ENCODE measurements around the gene SLC7A4. TPM values are rescaled to one million over a fixed set of nuclear protein-coding genes. Genes with fewer than 3 reads are reported as not detected.

Gene SLC7A4
- total RNA-seq, 1 donor, result 2.2 TPM

- TF ChIP-seq, protein P1, sequence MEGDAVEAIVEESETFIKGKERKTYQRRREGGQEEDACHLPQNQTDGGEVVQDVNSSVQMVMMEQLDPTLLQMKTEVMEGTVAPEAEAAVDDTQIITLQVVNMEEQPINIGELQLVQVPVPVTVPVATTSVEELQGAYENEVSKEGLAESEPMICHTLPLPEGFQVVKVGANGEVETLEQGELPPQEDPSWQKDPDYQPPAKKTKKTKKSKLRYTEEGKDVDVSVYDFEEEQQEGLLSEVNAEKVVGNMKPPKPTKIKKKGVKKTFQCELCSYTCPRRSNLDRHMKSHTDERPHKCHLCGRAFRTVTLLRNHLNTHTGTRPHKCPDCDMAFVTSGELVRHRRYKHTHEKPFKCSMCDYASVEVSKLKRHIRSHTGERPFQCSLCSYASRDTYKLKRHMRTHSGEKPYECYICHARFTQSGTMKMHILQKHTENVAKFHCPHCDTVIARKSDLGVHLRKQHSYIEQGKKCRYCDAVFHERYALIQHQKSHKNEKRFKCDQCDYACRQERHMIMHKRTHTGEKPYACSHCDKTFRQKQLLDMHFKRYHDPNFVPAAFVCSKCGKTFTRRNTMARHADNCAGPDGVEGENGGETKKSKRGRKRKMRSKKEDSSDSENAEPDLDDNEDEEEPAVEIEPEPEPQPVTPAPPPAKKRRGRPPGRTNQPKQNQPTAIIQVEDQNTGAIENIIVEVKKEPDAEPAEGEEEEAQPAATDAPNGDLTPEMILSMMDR (IDR thresholded peaks at IDR 0.05; ENCODE audit: insufficient read depth, low read depth, low read length), result no peak
- no peak for DNase-seq (ENCODE audit: low read depth)
- no peak overlapping the region for H3K4me3 ChIP-seq (ENCODE audit: low read depth, low read length)
Observed at GRCh38 chr22:20999350-21000206, 32.8 kb downstream of the SLC7A4 start.

- no peak overlapping the region for H3K4me3 ChIP-seq (ENCODE audit: low read depth, low read length)
- no peak for DNase-seq (ENCODE audit: low read depth)
- TF ChIP-seq, protein P1 (IDR thresholded peaks at IDR 0.05; ENCODE audit: insufficient read depth, low read depth, low read length), result no peak
Observed at GRCh38 chr22:20998411-20999336, 33.7 kb downstream of the SLC7A4 start.

GRCh38 chr22:20997536-20998257 lies 34.7 kb downstream of the SLC7A4 start:
- DNase-seq (ENCODE audit: low read depth), result no peak
- TF ChIP-seq, protein P1 (IDR thresholded peaks at IDR 0.05; ENCODE audit: insufficient read depth, low read depth, low read length), result no peak
- H3K4me3 ChIP-seq (ENCODE audit: low read depth, low read length), result no peak overlapping the region

- no peak overlapping the region for H3K4me3 ChIP-seq (ENCODE audit: low read depth, low read length)
- TF ChIP-seq, protein P1 (IDR thresholded peaks at IDR 0.05; ENCODE audit: insufficient read depth, low read depth, low read length), result no peak
- DNase-seq (ENCODE audit: low read depth), result no peak
Observed at GRCh38 chr22:20996598-20997535, 35.5 kb downstream of the SLC7A4 start.

- DNase-seq (ENCODE audit: low read depth), result no peak
- no peak overlapping the region for H3K4me3 ChIP-seq (ENCODE audit: low read depth, low read length)
- TF ChIP-seq, protein P1 (IDR thresholded peaks at IDR 0.05; ENCODE audit: insufficient read depth, low read depth, low read length), result no peak
Observed at GRCh38 chr22:20996031-20996410, 36.3 kb downstream of the SLC7A4 start.
